ENCODE data around the gene KCNAB2. TPM values are rescaled to one million over a fixed set of nuclear protein-coding genes. Genes with fewer than 3 reads are reported as not detected.

Gene KCNAB2
- polyA plus RNA-seq, 1 of the 3 experiments (the other 2 are of a cell fraction), result 7.6 TPM

- TF ChIP-seq RXRA (IDR thresholded peaks at IDR 0.05; ENCODE audit: borderline replicate concordance, low read depth), result no peak
- Histone ChIP-seq H3K36me3 (replicated peaks in 1 of 2; ENCODE audit: control insufficient read depth in 1 of 2, insufficient read depth in 2 of 2, low read length in 1 of 2) (no peaks in the 10 kb centered on the region), H3K9ac (no peak overlapping the region), H3K4me2 (no peak overlapping the region), H3K9me2 (no peaks in the 10 kb centered on the region), H3K4me3 (ENCODE audit: low read depth in 2 of 2, low read length in 1 of 2) (no peak overlapping the region), H3K79me2 (ENCODE audit: insufficient read depth) (no peaks in the 10 kb centered on the region), H4K20me1 (ENCODE audit: insufficient read depth) (no peaks in the 10 kb centered on the region), H3F3A (replicated peaks; ENCODE audit: insufficient read depth) (no peaks in the 10 kb centered on the region), H2AFZ (ENCODE audit: low read depth) (no peak overlapping the region), H3K9me3 (no peaks in the 10 kb centered on the region), H3K27me3 (ENCODE audit: insufficient read depth) (no peaks in the 10 kb centered on the region), H3K27ac (ENCODE audit: low read depth in 2 of 2, low read length in 1 of 2) (no peak overlapping the region), H3K4me1 (ENCODE audit: control insufficient read depth in 1 of 2, insufficient read depth in 2 of 2, low read depth in 1 of 2, low read length in 1 of 2) (no peaks in the 10 kb centered on the region)
- CTCF ChIA-PET, result interaction anchor here (1.1 to 1.6 kb wide), 2 partner anchors 25 kb away, joined by 4 to 6 read pairs; no protein-coding TSS in a partner anchor
- DNase-seq, result no peak
- 85% methylated on average over 13 of the region's 23 CpGs for WGBS (ENCODE audit: low lambda C conversion rate)
- POLR2A ChIA-PET, result interaction anchor here (0.8 kb wide), 1 partner anchor 15 kb away, joined by 3 read pairs; no protein-coding TSS in a partner anchor
Observed at GRCh38 chr1:6009120-6010040, 36.3 kb upstream of the KCNAB2 start.

- no peaks in the 10 kb centered on the region for H3K4me1 ChIP-seq (ENCODE audit: control insufficient read depth in 1 of 2, insufficient read depth in 2 of 2, low read depth in 1 of 2, low read length in 1 of 2)
- H3K36me3 ChIP-seq (replicated peaks in 1 of 2; ENCODE audit: control insufficient read depth in 1 of 2, insufficient read depth in 2 of 2, low read length in 1 of 2), result no peaks in the 10 kb centered on the region
- H3F3A ChIP-seq (replicated peaks; ENCODE audit: insufficient read depth), result no peaks in the 10 kb centered on the region
- no peaks in the 10 kb centered on the region for H3K9me2 ChIP-seq
- WGBS (ENCODE audit: low lambda C conversion rate), result 88% methylated on average over 8 of the region's 10 CpGs
- H3K27me3 ChIP-seq (ENCODE audit: insufficient read depth), result no peaks in the 10 kb centered on the region
- no peaks in the 10 kb centered on the region for H3K9me3 ChIP-seq
- TF ChIP-seq USF1 (IDR thresholded peaks at IDR 0.05; ENCODE audit: borderline replicate concordance, low read depth), result no peak
- TF ChIP-seq POLR2AphosphoS5 (IDR thresholded peaks at IDR 0.05; ENCODE audit: low read depth, low read length), result no peak
- no peak for TF ChIP-seq TCF12 (IDR thresholded peaks at IDR 0.05)
- TF ChIP-seq RAD21 (IDR thresholded peaks at IDR 0.05; ENCODE audit: low read length), result no peak
- ChIA-PET POLR2A (no interaction called here), CTCF (interaction anchor here (0.8 to 1.8 kb wide), 4 partner anchors 9 to 89 kb away, joined by 3 to 6 read pairs (median 4); no protein-coding TSS in a partner anchor)
- H3K4me3 ChIP-seq (ENCODE audit: low read depth in 2 of 2, low read length in 1 of 2), result no peak overlapping the region
- H3K79me2 ChIP-seq (ENCODE audit: insufficient read depth), result no peaks in the 10 kb centered on the region
- no peak for DNase-seq
- no peak overlapping the region for H2AFZ ChIP-seq (ENCODE audit: low read depth)
- H3K4me2 ChIP-seq, result no peak overlapping the region
- no peaks in the 10 kb centered on the region for H4K20me1 ChIP-seq (ENCODE audit: insufficient read depth)
- no peak overlapping the region for H3K27ac ChIP-seq (ENCODE audit: low read depth in 2 of 2, low read length in 1 of 2)
- no peak overlapping the region for H3K9ac ChIP-seq
Observed at GRCh38 chr1:6010554-6010953, 35.1 kb upstream of the KCNAB2 start.

- Histone ChIP-seq H3K79me2 (ENCODE audit: insufficient read depth) (no peaks in the 10 kb centered on the region), H3K9me2 (no peaks in the 10 kb centered on the region), H3K4me3 (ENCODE audit: low read depth in 2 of 2, low read length in 1 of 2) (no peak overlapping the region), H2AFZ (ENCODE audit: low read depth) (no peak overlapping the region), H3F3A (replicated peaks; ENCODE audit: insufficient read depth) (no peaks in the 10 kb centered on the region), H3K9ac (no peak overlapping the region), H3K27ac (ENCODE audit: low read depth in 2 of 2, low read length in 1 of 2) (no peak overlapping the region), H3K4me1 (ENCODE audit: control insufficient read depth in 1 of 2, insufficient read depth in 2 of 2, low read depth in 1 of 2, low read length in 1 of 2) (no peaks in the 10 kb centered on the region), H3K36me3 (replicated peaks in 1 of 2; ENCODE audit: control insufficient read depth in 1 of 2, insufficient read depth in 2 of 2, low read length in 1 of 2) (no peaks in the 10 kb centered on the region), H4K20me1 (ENCODE audit: insufficient read depth) (no peaks in the 10 kb centered on the region), H3K9me3 (no peaks in the 10 kb centered on the region), H3K27me3 (ENCODE audit: insufficient read depth) (no peaks in the 10 kb centered on the region), H3K4me2 (no peak overlapping the region)
- 85% methylated on average over 19 of the region's 19 CpGs for WGBS (ENCODE audit: low lambda C conversion rate)
- POLR2A ChIA-PET, result interaction anchor here (0.6 kb wide), 1 partner anchor 64 kb away, joined by 4 read pairs; no protein-coding TSS in a partner anchor
- no peak for DNase-seq
- CTCF ChIA-PET, result interaction anchor here (1.2 to 1.8 kb wide), 4 partner anchors 10 to 88 kb away, joined by 3 to 6 read pairs (median 4); no protein-coding TSS in a partner anchor
- TF ChIP-seq RXRA (IDR thresholded peaks at IDR 0.05; ENCODE audit: borderline replicate concordance, low read depth) (no peak), JUND (IDR thresholded peaks at IDR 0.05) (no peak), CTCF (IDR thresholded peaks at IDR 0.05) (no peak), RCOR1 (IDR thresholded peaks at IDR 0.05; ENCODE audit: low read length) (no peak), USF1 (IDR thresholded peaks at IDR 0.05; ENCODE audit: borderline replicate concordance, low read depth) (no peak), SIN3A (IDR thresholded peaks at IDR 0.05; ENCODE audit: borderline replicate concordance, low read depth, low read length) (no peak), PBX3 (IDR thresholded peaks at IDR 0.05) (no peak), RFX5 (IDR thresholded peaks at IDR 0.05; ENCODE audit: low read length) (no peak), FOXJ3 (CRISPR knock-in tag; IDR thresholded peaks at IDR 0.05) (no peak)
Observed at GRCh38 chr1:6011161-6011945, 34.3 kb upstream of the KCNAB2 start.
